Suprapubic skin (tissue), 4 donors: Measurements from ENCODE around the gene SLC11A2. TPM values are rescaled to one million over a fixed set of nuclear protein-coding genes. Genes with fewer than 3 reads are reported as not detected.

ENCODE experiments used
- DNase-seq, 2 donors: peaks; one replicate each; pipeline ENCODE4 v3.0.0-alpha.2; 2019; ENCODE audit warnings: low spot score in 2 of 2
- H3K27ac ChIP-seq: fragments of 200-600 bp; sonication (generic); one replicate; pipeline ENCODE4 v1.5.1; 2019
- H3K27me3 ChIP-seq: fragments of 200-600 bp; sonication (generic); one replicate; pipeline ENCODE4 v1.5.1; 2019
- H3K36me3 ChIP-seq: fragments of 200-600 bp; sonication (generic); one replicate; pipeline ENCODE4 v1.5.1; 2019
- H3K4me1 ChIP-seq: fragments of 200-600 bp; sonication (generic); one replicate; pipeline ENCODE4 v1.5.1; 2019
- H3K4me3 ChIP-seq: fragments of 200-600 bp; sonication (generic); one replicate; pipeline ENCODE4 v1.5.1; 2019; ENCODE audit warnings: mild to moderate bottlenecking
- H3K9me3 ChIP-seq: fragments of 200-600 bp; sonication (generic); one replicate; pipeline ENCODE4 v1.5.1; 2019
- CTCF ChIP-seq, 2 donors: fragments of 200-600 bp in 1 of 2; fragments of 450-650 bp in 1 of 2; sonication (generic) in 1 of 2; IDR thresholded peaks; one replicate each; pipeline ENCODE4 v1.5.1; 2016 to 2019; ENCODE audit warnings: antibody characterized with exemption in 2 of 2, mild to moderate bottlenecking in 1 of 2, moderate library complexity in 1 of 2
- EP300 ChIP-seq: sonication (generic); formaldehyde crosslinking; IDR thresholded peaks from one replicate; pipeline ENCODE4 v1.6.1; 2017; ENCODE audit warnings: antibody characterized with exemption
- POLR2A ChIP-seq, 2 donors: fragments of 450-650 bp; IDR thresholded peaks; one replicate each; pipeline ENCODE4 v1.6.1; 2017; ENCODE audit warnings: antibody characterized with exemption in 2 of 2, mild to moderate bottlenecking in 2 of 2, moderate library complexity in 2 of 2
- POLR2AphosphoS5 ChIP-seq, 3 donors: sonication (generic); formaldehyde crosslinking; IDR thresholded peaks; one replicate each; pipeline ENCODE4 v1.6.1; 2017; ENCODE audit warnings: antibody characterized with exemption in 3 of 3
- WGBS: methylation state at CpG from one replicate; pipeline ENCODE4 v1.1.5; 2018; 5-methylcytosine and 5-hydroxymethylcytosine counted together
- total RNA-seq, 4 donors: library from RNA; depleted of rRNA; stranded (reverse); fragments of >200 nt; gene quantifications; one replicate each; pipeline ENCODE4 v1.1.0, GENCODE V29; 2016

The SLC11A2 gene
- total RNA-seq, 4 donors from 2014 or later = 39.0 to 108 (median 60.2) TPM

- 88% methylated on average over 6 of the region's 19 CpGs for WGBS
- Histone ChIP-seq H3K9me3 (no peaks in the 10 kb centered on the region), H3K4me1 (no peaks in the 10 kb centered on the region), H3K4me3 (no peak within 1 kb of the TSS), H3K27me3 (no peaks in the 10 kb centered on the region), H3K36me3 (no peaks in the 10 kb centered on the region), H3K27ac (no peak within 1 kb of the TSS)
- no peak for TF ChIP-seq EP300
- TF ChIP-seq POLR2A (IDR thresholded peaks at IDR 0.05) = no peak
- no peak for TF ChIP-seq CTCF (IDR thresholded peaks at IDR 0.05)
- TF ChIP-seq POLR2AphosphoS5 (IDR thresholded peaks at IDR 0.05) = no peak
- DNase-seq = no peak
Measured at GRCh38 chr12:50952510-50952909, 73.7 kb downstream of the SLC11A2 start, which contains the start of gene HIGD1C. Gene HIGD1C, plus strand, starts transcription at chr12:50952544. Its CDS starts 1,455 bp downstream, at chr12:50953999.

- no peak for TF ChIP-seq POLR2A (IDR thresholded peaks at IDR 0.05)
- H3K4me1 ChIP-seq = no peaks in the 10 kb centered on the region
- 92% methylated on average over 2 of the region's 2 CpGs for WGBS
- no peak for DNase-seq
- H3K9me3 ChIP-seq = no peaks in the 10 kb centered on the region
- H3K27me3 ChIP-seq = no peaks in the 10 kb centered on the region
- no peak overlapping the region for H3K27ac ChIP-seq
- no peaks in the 10 kb centered on the region for H3K36me3 ChIP-seq
- no peak overlapping the region for H3K4me3 ChIP-seq
Measured at GRCh38 chr12:50951112-50951511, 75.1 kb downstream of the SLC11A2 start.

- Histone ChIP-seq H3K27ac (no peak overlapping the region), H3K27me3 (no peaks in the 10 kb centered on the region), H3K9me3 (no peaks in the 10 kb centered on the region), H3K36me3 (no peaks in the 10 kb centered on the region), H3K4me3 (no peak overlapping the region), H3K4me1 (no peaks in the 10 kb centered on the region)
- TF ChIP-seq CTCF (IDR thresholded peaks at IDR 0.05) (no peak), POLR2AphosphoS5 (IDR thresholded peaks at IDR 0.05) (no peak)
- no peak for DNase-seq
- 89% methylated on average over 3 of the region's 4 CpGs for WGBS
Measured at GRCh38 chr12:50949801-50950302, 76.3 kb downstream of the SLC11A2 start.

- Histone ChIP-seq H3K36me3 (no peaks in the 10 kb centered on the region), H3K27me3 (no peaks in the 10 kb centered on the region), H3K27ac (no peak overlapping the region), H3K9me3 (no peaks in the 10 kb centered on the region), H3K4me1 (no peaks in the 10 kb centered on the region), H3K4me3 (no peak overlapping the region)
- no peak for TF ChIP-seq EP300
- TF ChIP-seq POLR2A (IDR thresholded peaks at IDR 0.05) = no peak
- TF ChIP-seq POLR2AphosphoS5 (IDR thresholded peaks at IDR 0.05) = no peak
- no peak for TF ChIP-seq CTCF (IDR thresholded peaks at IDR 0.05)
- DNase-seq = no peak
- 63% methylated on average over 3 of the region's 4 CpGs for WGBS
Measured at GRCh38 chr12:50948798-50949197, 77.4 kb downstream of the SLC11A2 start.

GRCh38 chr12:50947933-50948626 is 78.1 kb downstream of the SLC11A2 start:
- Histone ChIP-seq H3K27me3 (no peaks in the 10 kb centered on the region), H3K27ac (no peak overlapping the region), H3K4me3 (no peak overlapping the region), H3K4me1 (no peaks in the 10 kb centered on the region), H3K9me3 (no peaks in the 10 kb centered on the region), H3K36me3 (no peaks in the 10 kb centered on the region)
- WGBS = 95% methylated on average over 3 of the region's 3 CpGs
- no peak for TF ChIP-seq CTCF (IDR thresholded peaks at IDR 0.05)
- TF ChIP-seq EP300 = no peak
- no peak for TF ChIP-seq POLR2AphosphoS5 (IDR thresholded peaks at IDR 0.05)
- no peak for TF ChIP-seq POLR2A (IDR thresholded peaks at IDR 0.05)
- no peak for DNase-seq
